GM12872 (cell line): ENCODE measurements around the gene NLE1.

ENCODE experiments used
- CTCF ChIP-seq: IDR thresholded peaks from 3 replicates; pipeline ENCODE4 v1.5.1; 2011; ENCODE audit warnings: low read depth, mild to moderate bottlenecking, low read length, moderate library complexity; ENCODE audit not compliant: insufficient read depth

The NLE1 gene

GRCh38 chr17:35132099-35132498 is 10.0 kb downstream of the NLE1 start:
- no peak for TF ChIP-seq CTCF

- TF ChIP-seq CTCF, result no peak
Observed at GRCh38 chr17:35130392-35130791, 11.7 kb downstream of the NLE1 start.

GRCh38 chr17:35129973-35130351 is 12.1 kb downstream of the NLE1 start:
- no peak for TF ChIP-seq CTCF

- TF ChIP-seq CTCF, result no peak
Observed at GRCh38 chr17:35129154-35129972, 12.7 kb downstream of the NLE1 start.

DNA sequence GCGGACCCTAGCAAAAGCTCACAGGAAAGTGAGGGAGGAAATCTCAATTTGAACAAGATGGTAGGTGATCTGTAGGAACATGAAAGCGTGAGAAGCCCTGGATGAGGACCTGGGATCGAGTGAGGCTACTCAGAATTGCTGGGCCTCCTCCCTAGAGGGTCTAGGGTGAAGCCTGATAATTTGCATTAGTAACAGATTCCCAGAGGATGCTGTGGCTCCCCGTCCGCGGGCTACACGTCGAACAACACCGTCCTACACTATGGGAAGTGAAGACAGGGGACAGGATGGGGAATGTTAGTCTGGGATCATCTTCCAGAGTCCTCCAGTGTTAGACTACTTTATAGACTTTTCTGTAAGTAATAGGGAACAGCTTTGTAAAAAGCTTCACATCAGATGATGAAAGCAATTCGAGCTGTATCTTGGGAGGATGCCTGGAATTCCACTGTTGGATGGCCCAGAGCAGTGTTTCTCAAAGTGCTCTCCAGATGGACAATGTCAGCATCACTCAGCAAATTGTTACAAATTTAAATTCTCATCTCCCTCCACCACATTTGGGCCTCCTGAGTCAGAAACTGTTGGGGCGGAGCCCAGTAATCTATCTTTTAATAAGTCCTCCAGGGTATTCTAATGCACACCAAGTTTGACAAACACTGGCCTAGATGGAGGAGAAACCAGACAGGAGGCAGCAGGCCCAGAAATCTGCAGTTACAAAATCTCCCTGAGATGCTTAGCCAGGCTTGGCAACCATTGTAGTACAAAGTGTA is 14.2 kb downstream of the NLE1 start:
- TF ChIP-seq CTCF, result no peak

DNA sequence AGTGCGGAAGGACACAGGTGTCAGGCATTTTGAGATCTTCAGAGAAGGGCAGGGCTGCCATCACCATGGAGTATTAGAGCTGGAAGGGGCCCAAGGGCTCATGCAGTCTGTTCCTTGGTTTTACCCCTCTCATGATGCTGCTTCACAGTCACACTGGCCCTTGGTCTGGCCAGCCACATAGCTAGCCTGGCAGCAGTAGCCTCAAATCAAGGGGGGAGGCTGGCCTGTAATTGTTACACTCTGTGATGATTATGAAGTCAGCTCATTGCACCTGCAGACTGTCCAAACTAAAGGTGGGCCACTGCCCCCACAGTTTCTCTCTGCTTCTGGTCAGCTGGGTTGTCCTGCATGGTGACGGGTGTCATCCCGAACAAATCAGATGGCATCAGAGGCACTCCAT is 20.8 kb downstream of the NLE1 start, which contains the start of gene FNDC8:
Gene FNDC8 (plus strand): TSS at position 301 of the 400 bp plus-strand sequence. CDS start 79 bp downstream, at position 380.
- no peak for TF ChIP-seq CTCF

DNA sequence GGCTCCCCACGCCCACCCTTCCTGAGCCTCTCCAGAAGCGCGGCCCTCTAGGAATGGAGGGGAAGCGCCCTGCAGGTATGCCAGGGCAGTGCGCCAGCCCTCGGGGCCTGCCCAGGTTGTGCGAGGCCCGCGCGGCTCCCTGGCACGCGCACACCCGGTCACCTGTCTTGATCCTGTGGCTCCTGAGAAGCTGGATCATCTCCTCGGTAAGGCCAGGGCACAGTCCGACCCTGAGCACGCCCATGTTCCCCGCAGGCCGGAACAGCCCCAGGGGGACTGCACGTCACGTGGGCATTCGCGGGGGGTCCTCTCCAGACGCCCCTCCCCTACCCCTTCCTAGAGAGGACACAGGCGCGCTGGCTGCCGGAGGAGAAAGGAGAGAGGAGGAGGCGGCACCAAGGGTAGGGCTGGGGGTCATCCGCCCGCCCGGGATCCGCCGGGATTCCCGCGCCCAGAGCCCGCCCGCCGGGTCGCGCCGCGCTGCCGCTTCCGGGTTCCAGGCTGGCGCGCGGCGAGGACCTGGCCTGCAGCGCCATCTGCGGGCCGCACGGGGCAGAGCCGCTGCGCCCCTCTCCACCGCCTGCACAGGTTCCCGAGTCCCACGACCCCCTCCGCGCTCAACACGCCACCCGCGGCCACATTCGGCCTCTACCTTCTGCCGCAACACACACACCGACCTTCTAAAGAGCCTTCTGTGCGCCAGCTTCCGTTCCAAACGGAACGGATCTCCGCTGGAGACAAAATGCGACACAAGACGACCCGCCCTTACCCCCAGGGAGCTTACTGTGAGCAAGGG is 22.5 kb downstream of the NLE1 start, which contains the start of gene RAD51D:
Gene RAD51D (minus strand): TSS at position 491 of the 796 bp plus-strand sequence. CDS start 247 bp downstream, at position 244.
- TF ChIP-seq CTCF, result peak; percentile 86
